Ovary (tissue), 3 donors: Measurements from ENCODE around the gene HPSE2.

ENCODE experiments used
- CTCF ChIP-seq, 3 donors: fragments of 450-650 bp in 2 of 3; fragments of 200-600 bp in 1 of 3; IDR thresholded peaks; one replicate each; pipeline versions ENCODE4 v1.5.1 to v1.8.0; 2016 to 2022; ENCODE audit warnings: antibody characterized with exemption in 3 of 3, mild to moderate bottlenecking in 1 of 3
- EP300 ChIP-seq: sonication (generic); formaldehyde crosslinking; IDR thresholded peaks from one replicate; pipeline ENCODE4 v1.6.1; 2017; ENCODE audit warnings: antibody characterized with exemption
- POLR2A ChIP-seq: fragments of 450-650 bp; IDR thresholded peaks from one replicate; pipeline ENCODE4 v1.6.1; 2017; ENCODE audit warnings: antibody characterized with exemption, mild to moderate bottlenecking, moderate library complexity
- donor health status: DM: no; HTN: no; CAD: no.

- TF ChIP-seq EP300 = no peak
- TF ChIP-seq POLR2A = no peak
- TF ChIP-seq CTCF (IDR thresholded peaks at IDR 0.05) = no peak
Measured at GRCh38 chr10:98886686-98887085, 349.0 kb downstream of the HPSE2 start.
